ENCODE data around the gene CUX1.

The CUX1 gene

GRCh38 chr7:102061354-102061945 is 244.0 kb downstream of the CUX1 start:
- no peak overlapping the region for H3K9ac ChIP-seq (ENCODE audit: low read depth, low read length)
- H3K9me3 ChIP-seq (ENCODE audit: control insufficient read depth, insufficient read depth, low read length), result 0 out of 2 replicates have a peak, but pooled peaks cover under 1% of the 10 kb centered on the region
- H3K36me3 ChIP-seq (ENCODE audit: insufficient read depth, low read length), result no peaks in the 10 kb centered on the region
- peaks cover 16% of the 10 kb centered on the region for H3K4me1 ChIP-seq (ENCODE audit: insufficient read depth, low read length)

- Histone ChIP-seq H3K9ac (ENCODE audit: low read depth, low read length) (no peak overlapping the region), H3K36me3 (ENCODE audit: insufficient read depth, low read length) (no peaks in the 10 kb centered on the region), H3K9me3 (ENCODE audit: control insufficient read depth, insufficient read depth, low read length) (no peaks in the 10 kb centered on the region), H3K4me1 (ENCODE audit: insufficient read depth, low read length) (peaks cover 16% of the 10 kb centered on the region)
Observed at GRCh38 chr7:102061981-102062390, 244.6 kb downstream of the CUX1 start.

- Histone ChIP-seq H3K36me3 (ENCODE audit: insufficient read depth, low read length) (no peaks in the 10 kb centered on the region), H3K4me1 (ENCODE audit: insufficient read depth, low read length) (peaks cover 16% of the 10 kb centered on the region), H3K9me3 (ENCODE audit: control insufficient read depth, insufficient read depth, low read length) (no peaks in the 10 kb centered on the region), H3K9ac (ENCODE audit: low read depth, low read length) (no peak overlapping the region)
Observed at GRCh38 chr7:102063690-102064180, 246.3 kb downstream of the CUX1 start.

GRCh38 chr7:102064361-102065025 is 247.1 kb downstream of the CUX1 start:
- Histone ChIP-seq H3K36me3 (ENCODE audit: insufficient read depth, low read length) (no peaks in the 10 kb centered on the region), H3K4me1 (ENCODE audit: insufficient read depth, low read length) (peaks cover 16% of the 10 kb centered on the region), H3K9ac (ENCODE audit: low read depth, low read length) (no peak overlapping the region), H3K9me3 (ENCODE audit: control insufficient read depth, insufficient read depth, low read length) (no peaks in the 10 kb centered on the region)

- H3K9ac ChIP-seq (ENCODE audit: low read depth, low read length), result no peak overlapping the region
- H3K9me3 ChIP-seq (ENCODE audit: control insufficient read depth, insufficient read depth, low read length), result no peaks in the 10 kb centered on the region
- H3K36me3 ChIP-seq (ENCODE audit: insufficient read depth, low read length), result no peaks in the 10 kb centered on the region
- peaks cover 16% of the 10 kb centered on the region for H3K4me1 ChIP-seq (ENCODE audit: insufficient read depth, low read length)
Observed at GRCh38 chr7:102065226-102065625, 247.8 kb downstream of the CUX1 start.

- Histone ChIP-seq H3K4me1 (ENCODE audit: insufficient read depth, low read length) (peaks cover 16% of the 10 kb centered on the region), H3K36me3 (ENCODE audit: insufficient read depth, low read length) (peaks cover 8% of the 10 kb centered on the region; the same call in 1 of the 2 replicates), H3K9ac (ENCODE audit: low read depth, low read length) (no peak overlapping the region), H3K9me3 (ENCODE audit: control insufficient read depth, insufficient read depth, low read length) (no peaks in the 10 kb centered on the region)
Observed at GRCh38 chr7:102066476-102066875, 249.1 kb downstream of the CUX1 start.

- Histone ChIP-seq H3K9me3 (ENCODE audit: control insufficient read depth, insufficient read depth, low read length) (no peaks in the 10 kb centered on the region), H3K36me3 (ENCODE audit: insufficient read depth, low read length) (peaks cover 9% of the 10 kb centered on the region; the same call in 1 of the 2 replicates), H3K4me1 (ENCODE audit: insufficient read depth, low read length) (peaks cover 15% of the 10 kb centered on the region), H3K9ac (ENCODE audit: low read depth, low read length) (no peak overlapping the region)
Observed at GRCh38 chr7:102068846-102069245, 251.4 kb downstream of the CUX1 start.

GRCh38 chr7:102069931-102070629 is 252.7 kb downstream of the CUX1 start:
- H3K9ac ChIP-seq (ENCODE audit: low read depth, low read length), result no peak overlapping the region
- no peaks in the 10 kb centered on the region for H3K9me3 ChIP-seq (ENCODE audit: control insufficient read depth, insufficient read depth, low read length)
- peaks cover 9% of the 10 kb centered on the region; the same call in 1 of the 2 replicates for H3K36me3 ChIP-seq (ENCODE audit: insufficient read depth, low read length)
- 0 out of 2 replicates have a peak, but pooled peaks cover 4% of the 10 kb centered on the region for H3K4me1 ChIP-seq (ENCODE audit: insufficient read depth, low read length)

- peaks cover 8% of the 10 kb centered on the region; the same call in 1 of the 2 replicates for H3K4me1 ChIP-seq (ENCODE audit: insufficient read depth, low read length)
- no peaks in the 10 kb centered on the region for H3K9me3 ChIP-seq (ENCODE audit: control insufficient read depth, insufficient read depth, low read length)
- peaks cover 9% of the 10 kb centered on the region; the same call in 1 of the 2 replicates for H3K36me3 ChIP-seq (ENCODE audit: insufficient read depth, low read length)
- no peak overlapping the region for H3K9ac ChIP-seq (ENCODE audit: low read depth, low read length)
Observed at GRCh38 chr7:102072003-102072402, 254.6 kb downstream of the CUX1 start.

GRCh38 chr7:102072636-102073209 is 255.3 kb downstream of the CUX1 start:
- Histone ChIP-seq H3K9ac (ENCODE audit: low read depth, low read length) (no peak overlapping the region), H3K4me1 (ENCODE audit: insufficient read depth, low read length) (peaks cover 12% of the 10 kb centered on the region; the same call in 1 of the 2 replicates), H3K36me3 (ENCODE audit: insufficient read depth, low read length) (peaks cover 9% of the 10 kb centered on the region; the same call in 1 of the 2 replicates), H3K9me3 (ENCODE audit: control insufficient read depth, insufficient read depth, low read length) (no peaks in the 10 kb centered on the region)

- H3K9ac ChIP-seq (ENCODE audit: low read depth, low read length), result no peak overlapping the region
- peaks cover 12% of the 10 kb centered on the region; the same call in 1 of the 2 replicates for H3K4me1 ChIP-seq (ENCODE audit: insufficient read depth, low read length)
- H3K9me3 ChIP-seq (ENCODE audit: control insufficient read depth, insufficient read depth, low read length), result no peaks in the 10 kb centered on the region
- peaks cover 9% of the 10 kb centered on the region; the same call in 1 of the 2 replicates for H3K36me3 ChIP-seq (ENCODE audit: insufficient read depth, low read length)
Observed at GRCh38 chr7:102073931-102074880, 256.8 kb downstream of the CUX1 start.

- no peaks in the 10 kb centered on the region for H3K9me3 ChIP-seq (ENCODE audit: control insufficient read depth, insufficient read depth, low read length)
- peaks cover 18% of the 10 kb centered on the region; the same call in 1 of the 2 replicates for H3K4me1 ChIP-seq (ENCODE audit: insufficient read depth, low read length)
- H3K36me3 ChIP-seq (ENCODE audit: insufficient read depth, low read length), result peaks cover 9% of the 10 kb centered on the region; the same call in 1 of the 2 replicates
- H3K9ac ChIP-seq (ENCODE audit: low read depth, low read length), result no peak overlapping the region
Observed at GRCh38 chr7:102075126-102075525, 257.7 kb downstream of the CUX1 start.

- Histone ChIP-seq H3K36me3 (ENCODE audit: insufficient read depth, low read length) (peaks cover 5% of the 10 kb centered on the region; the same call in 1 of the 2 replicates), H3K9ac (ENCODE audit: low read depth, low read length) (no peak overlapping the region), H3K9me3 (ENCODE audit: control insufficient read depth, insufficient read depth, low read length) (no peaks in the 10 kb centered on the region), H3K4me1 (ENCODE audit: insufficient read depth, low read length) (peaks cover 18% of the 10 kb centered on the region; the same call in 1 of the 2 replicates)
Observed at GRCh38 chr7:102075553-102076135, 258.2 kb downstream of the CUX1 start.
